GM21515 (cell line): ENCODE data around the gene RIOK2.
"Not testable (repeated sequence)": the region's sequence is repeated elsewhere in the genome, so short reads cannot be mapped to it uniquely, and the experiment has no call there.

Source experiments
- ATAC-seq: cut with Tn5 transposase; IDR thresholded peaks from one replicate; pipeline ENCODE4 v1.9.1; 2021; ENCODE audit not compliant: unreplicated experiment

Gene RIOK2

GRCh38 chr5:97183100-97183929 lies at the start of gene RIOK2:
RIOK2 (minus strand) TSS chr5:97183247; CDS start chr5:97183191, 56 bp downstream.
- peak; percentile 92 for ATAC-seq

- peak; percentile 94 for ATAC-seq
These were observed 48.1 kb upstream of the RIOK2 start for GRCh38 chr5:97231025-97231636.

GRCh38 chr5:97229688-97230285 lies 46.7 kb upstream of the RIOK2 start:
- no peak for ATAC-seq

- ATAC-seq: no peak
These were observed 46.1 kb upstream of the RIOK2 start for GRCh38 chr5:97229196-97229595.

- no peak for ATAC-seq
These were observed 42.2 kb upstream of the RIOK2 start for GRCh38 chr5:97225222-97225621.

- ATAC-seq: no peak
These were observed 41.2 kb upstream of the RIOK2 start for GRCh38 chr5:97224112-97224750.

GRCh38 chr5:97223596-97223995 lies 40.5 kb upstream of the RIOK2 start:
- ATAC-seq: no peak

GRCh38 chr5:97209343-97209742 lies 26.3 kb upstream of the RIOK2 start:
- ATAC-seq: no peak

- ATAC-seq: no peak
These were observed 25.7 kb upstream of the RIOK2 start for GRCh38 chr5:97208714-97209113.

- no peak for ATAC-seq
These were observed 25.2 kb upstream of the RIOK2 start for GRCh38 chr5:97208184-97208713.

- no peak for ATAC-seq
These were observed 11.3 kb upstream of the RIOK2 start for GRCh38 chr5:97194366-97194765.

GRCh38 chr5:97193355-97193688 lies 10.3 kb upstream of the RIOK2 start:
- no peak for ATAC-seq

GRCh38 chr5:97192580-97193354 lies 9.7 kb upstream of the RIOK2 start:
- ATAC-seq: peak; percentile 76

GRCh38 chr5:97191893-97192292 lies 8.8 kb upstream of the RIOK2 start:
- no peak for ATAC-seq

- not testable (repeated sequence) for ATAC-seq
These were observed 6.5 kb upstream of the RIOK2 start for GRCh38 chr5:97189523-97189922.

- no peak for ATAC-seq
These were observed 825 bp upstream of the RIOK2 start for GRCh38 chr5:97183930-97184213.

GRCh38 chr5:97182571-97183099 lies 412 bp downstream of the RIOK2 start:
- ATAC-seq: no peak

- no peak for ATAC-seq
These were observed 1.0 kb downstream of the RIOK2 start for GRCh38 chr5:97181856-97182545.

GRCh38 chr5:97179457-97179856 lies 3.6 kb downstream of the RIOK2 start:
- not testable (repeated sequence) for ATAC-seq

GRCh38 chr5:97172227-97172626 lies 10.8 kb downstream of the RIOK2 start:
- ATAC-seq: no peak
